Endothelial cell of umbilical vein (primary cell): ENCODE data around the gene SDR39U1. TPM values are rescaled to one million over a fixed set of nuclear protein-coding genes. Genes with fewer than 3 reads are reported as not detected.

Experiments used
- BruUV-seq: library from RNA; stranded (reverse); fragments of 400-500 nt; replicated peaks from 2 replicates; lab custom pipeline; 2021; lab: Mats Ljungman, UMichigan
- CTCF ChIA-PET: fragments of 300-600, 350-600 bp; sonication (Branson Sonifier 250); formaldehyde crosslinking; loops from one replicate; lab custom pipeline; 2021; ENCODE audit warnings: antibody characterized with exemption, inconsistent platforms; lab: Charles Lee
- POLR2A ChIA-PET: fragments of 300-600, 350-600 bp; sonication (Branson Sonifier 250); formaldehyde crosslinking; loops from one replicate; lab custom pipeline; 2021; ENCODE audit warnings: antibody characterized with exemption, inconsistent platforms; lab: Charles Lee
- DNase-seq: peaks from one replicate; pipeline ENCODE4 v3.0.0-alpha.2; 2011; ENCODE audit warnings: low read depth, low spot score
- FAIRE-seq: peaks from 2 replicates; lab custom pipeline; 2011; peaks lifted over from hg19 to GRCh38; lab: Jason Lieb, UNC
- H2AFZ ChIP-seq: 2 replicates; pipeline ENCODE4 v1.6.0; 2012; ENCODE audit warnings: low read depth, low read length, control low read depth, inconsistent platforms
- H3K27ac ChIP-seq: 2 replicates; pipeline ENCODE4 v1.5.1; 2011; ENCODE audit warnings: low read depth, mild to moderate bottlenecking, control low read depth, low read length, moderate library complexity; ENCODE audit not compliant: insufficient read depth
- H3K27me3 ChIP-seq, 2 experiments: 2 replicates each; pipeline versions ENCODE4 v1.6.0 to v1.6.1; 2011; ENCODE audit warnings: low read length in 2 of 2, mixed read lengths in 1 of 2; ENCODE audit not compliant: control insufficient read depth in 2 of 2, insufficient read depth in 2 of 2
- H3K36me3 ChIP-seq, 2 experiments: 2 replicates in 1 of 2; 3 replicates in 1 of 2; pipeline ENCODE4 v1.5.1; 2011; ENCODE audit warnings: low read length in 2 of 2, mild to moderate bottlenecking in 1 of 2, moderate library complexity in 1 of 2; ENCODE audit not compliant: control insufficient read depth in 2 of 2, insufficient read depth in 2 of 2; ENCODE audit errors: extremely low read depth in 1 of 2
- H3K4me1 ChIP-seq: 3 replicates; pipeline ENCODE4 v1.5.1; 2011; ENCODE audit warnings: mild to moderate bottlenecking, low read length; ENCODE audit not compliant: control insufficient read depth, insufficient read depth; ENCODE audit errors: extremely low read depth
- H3K4me2 ChIP-seq: 2 replicates; pipeline ENCODE4 v1.6.1; 2011; ENCODE audit warnings: low read length, control low read depth, mixed read lengths; ENCODE audit not compliant: insufficient read depth
- H3K4me3 ChIP-seq, 3 experiments: fragments of 200-600 bp in 1 of 3; sonication (generic), shearing (Covaris generic) in 1 of 3; replicated peaks in 1 of 3; 2 replicates each; pipeline ENCODE4 v1.5.1; 2011 to 2016; ENCODE audit warnings: control low read depth in 3 of 3, low read length in 3 of 3, mild to moderate bottlenecking in 2 of 3, inconsistent platforms in 1 of 3, low read depth in 1 of 3, moderate library complexity in 1 of 3; ENCODE audit not compliant: insufficient read depth in 1 of 3
- H3K79me2 ChIP-seq: 2 replicates; pipeline ENCODE4 v1.6.0; 2012; ENCODE audit warnings: low read length, inconsistent platforms; ENCODE audit not compliant: control insufficient read depth, insufficient read depth
- H3K9ac ChIP-seq: replicated peaks from 2 replicates; pipeline ENCODE3; 2011; ENCODE audit warnings: low read length, control low read depth; ENCODE audit not compliant: insufficient read depth; ENCODE audit errors: extremely low read depth
- H3K9me1 ChIP-seq: replicated peaks from 3 replicates; pipeline ENCODE4 v1.6.0; 2011; ENCODE audit warnings: mild to moderate bottlenecking, low read length; ENCODE audit not compliant: control insufficient read depth, insufficient read depth; ENCODE audit errors: extremely low read depth
- H3K9me3 ChIP-seq: replicated peaks from 2 replicates; pipeline ENCODE4 v1.5.1; 2012; ENCODE audit warnings: low read length, inconsistent platforms; ENCODE audit not compliant: control insufficient read depth, insufficient read depth
- H4K20me1 ChIP-seq: replicated peaks from 2 replicates; pipeline ENCODE3; 2011; ENCODE audit warnings: mild to moderate bottlenecking, low read length; ENCODE audit not compliant: control insufficient read depth, insufficient read depth; ENCODE audit errors: extremely low read depth
- CTCF ChIP-seq, 2 donors: IDR thresholded peaks; 1 replicate in 1 of 2; 2 replicates in 1 of 2; pipeline ENCODE4 v1.5.1; 2011; ENCODE audit warnings: low read length in 2 of 2, mild to moderate bottlenecking in 2 of 2, moderate library complexity in 2 of 2, control low read depth in 1 of 2, inconsistent platforms in 1 of 2, low read depth in 1 of 2; ENCODE audit not compliant: insufficient read depth in 1 of 2; ENCODE audit errors: extremely low read depth in 1 of 2
- GATA2 ChIP-seq: IDR thresholded peaks from 2 replicates; pipeline ENCODE4 v1.7.0; 2011; ENCODE audit warnings: low read depth, mild to moderate bottlenecking, moderate library complexity, mixed read lengths, low read length; ENCODE audit not compliant: insufficient read length, insufficient read depth
- dilution Hi-C: fragments of 300-500 bp; cut with MboI; formaldehyde crosslinking; loops from one replicate; pipeline ENCODE4 v1.15.0; 2019; ENCODE audit warnings: low sequenced_read_pairs; ENCODE audit not compliant: extremely low pct_ligation_motif_present
- intact Hi-C: fragments of 100-400 bp; cut with micrococcal nuclease; formaldehyde crosslinking; loops from one replicate; pipeline ENCODE4 v1.10.0; 2022
- polyA plus RNA-seq, 4 experiments: library from polyadenylated mRNA; depleted of rRNA in 3 of 4; stranded (reverse) in 3 of 4; unstranded in 1 of 4; fragments of >200 nt; gene quantifications; 2 replicates each; pipeline versions ENCODE4 v1.2.1 to v1.2.3, GENCODE V29; 2011 to 2012; ENCODE audit warnings: missing spikeins in 1 of 4
- total RNA-seq: library from RNA; stranded (reverse); gene quantifications from 2 replicates; pipeline ENCODE4 v1.2.3, GENCODE V29; 2021

SDR39U1 gene
- total and polyA plus RNA-seq, 2 donors (not counting 3 experiments of a cell fraction or from before 2014, with no cell fraction given): 40.2 to 72.6 TPM

GRCh38 chr14:24411443-24412389 lies 30.9 kb downstream of the SDR39U1 start:
- Histone ChIP-seq H3K36me3 (peaks cover 4 to 56% of the 10 kb centered on the region in 2 experiments), H3K79me2 (no peaks in the 10 kb centered on the region), H3K9me1 (no peaks in the 10 kb centered on the region), H3K4me1 (no peaks in the 10 kb centered on the region), H3K4me2 (no peak overlapping the region), H2AFZ (no peak overlapping the region), H4K20me1 (no peaks in the 10 kb centered on the region), H3K9ac (no peak overlapping the region), H3K27ac (no peak overlapping the region), H3K27me3 (no peaks in the 10 kb centered on the region), H3K9me3 (no peaks in the 10 kb centered on the region), H3K4me3 (no peak overlapping the region)
- peak; percentile 70 for DNase-seq
- ChIA-PET CTCF (interaction anchor here (0.9 to 8.7 kb wide), 12 partner anchors 9 to 121 kb away, joined by 3 to 86 read pairs (median 4); partner anchors contain the start of gene ADCY4), POLR2A (no interaction called here)
- TF ChIP-seq CTCF (IDR thresholded peaks at IDR 0.05; ENCODE audit: extremely low read depth in 1 of 2, insufficient read depth in 1 of 2, low read depth in 1 of 2, low read length in 2 of 2) (peak; percentile 67 to 76), GATA2 (no peak)
- FAIRE-seq: peak; percentile 87
- no TSS peak for BruUV-seq
- dilution Hi-C loops (no loop called here), intact Hi-C loops (loop anchor here (1.0 kb wide), 4 partner anchors 20 to 77 kb away; partner anchors contain the start of gene RIPK3)
